Stimulated activated naive CD8-positive, alpha-beta T cell treated with anti-CD3 and anti-CD28 coated beads, Interleukin-15, Interleukin-2, amounts not matched to agents 100 ng/mL and 50 ng/mL, for 24 hours (primary cell): Measurements from ENCODE around the gene LKAAEAR1.

Experiments used
- H3K27ac Mint-ChIP-seq: one replicate; pipeline ENCODE4 v1.8.0; 2021; ENCODE audit warnings: mild to moderate bottlenecking, mixed read lengths
- H3K27me3 Mint-ChIP-seq: one replicate; pipeline ENCODE4 v1.8.0; 2021; ENCODE audit warnings: mixed read lengths
- H3K36me3 Mint-ChIP-seq: one replicate; pipeline ENCODE4 v1.8.0; 2021; ENCODE audit warnings: low read depth, mixed read lengths
- H3K4me1 Mint-ChIP-seq: one replicate; pipeline ENCODE4 v1.8.0; 2021; ENCODE audit warnings: low read depth, mixed read lengths
- H3K4me3 Mint-ChIP-seq: one replicate; pipeline ENCODE4 v1.8.0; 2021; ENCODE audit warnings: mild to moderate bottlenecking, mixed read lengths
- H3K9me3 Mint-ChIP-seq: one replicate; pipeline ENCODE4 v1.8.0; 2021; ENCODE audit warnings: mixed read lengths

The LKAAEAR1 gene

DNA sequence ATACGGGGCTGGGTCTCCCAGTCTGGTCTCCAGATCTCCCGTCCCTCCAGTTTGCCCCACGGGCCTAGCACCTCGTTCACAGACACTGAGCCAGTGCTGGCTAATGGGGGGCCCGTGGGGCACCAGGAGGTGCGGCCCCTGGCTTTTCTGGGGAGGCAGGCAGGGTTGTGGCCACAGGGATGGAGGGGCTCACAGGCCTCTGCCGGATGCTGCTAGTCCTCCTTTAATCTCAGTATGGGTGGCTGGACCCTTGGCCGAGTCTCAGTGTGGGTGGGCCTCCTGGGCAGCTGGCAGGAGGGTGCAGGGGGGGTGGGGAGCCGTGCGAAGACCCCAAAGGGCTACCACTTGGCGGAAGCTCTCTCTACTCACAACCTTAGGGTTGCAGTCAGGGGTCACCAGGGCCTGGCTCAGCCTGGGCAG, 33.2 kb downstream of the LKAAEAR1 start:
- Mint-ChIP-seq H3K27me3 (peaks cover 28% of the 10 kb centered on the region), H3K36me3 (no peaks in the 10 kb centered on the region), H3K9me3 (no peaks in the 10 kb centered on the region), H3K4me1 (peaks cover 7% of the 10 kb centered on the region), H3K4me3 (no peak overlapping the region), H3K27ac (no peak overlapping the region)

DNA sequence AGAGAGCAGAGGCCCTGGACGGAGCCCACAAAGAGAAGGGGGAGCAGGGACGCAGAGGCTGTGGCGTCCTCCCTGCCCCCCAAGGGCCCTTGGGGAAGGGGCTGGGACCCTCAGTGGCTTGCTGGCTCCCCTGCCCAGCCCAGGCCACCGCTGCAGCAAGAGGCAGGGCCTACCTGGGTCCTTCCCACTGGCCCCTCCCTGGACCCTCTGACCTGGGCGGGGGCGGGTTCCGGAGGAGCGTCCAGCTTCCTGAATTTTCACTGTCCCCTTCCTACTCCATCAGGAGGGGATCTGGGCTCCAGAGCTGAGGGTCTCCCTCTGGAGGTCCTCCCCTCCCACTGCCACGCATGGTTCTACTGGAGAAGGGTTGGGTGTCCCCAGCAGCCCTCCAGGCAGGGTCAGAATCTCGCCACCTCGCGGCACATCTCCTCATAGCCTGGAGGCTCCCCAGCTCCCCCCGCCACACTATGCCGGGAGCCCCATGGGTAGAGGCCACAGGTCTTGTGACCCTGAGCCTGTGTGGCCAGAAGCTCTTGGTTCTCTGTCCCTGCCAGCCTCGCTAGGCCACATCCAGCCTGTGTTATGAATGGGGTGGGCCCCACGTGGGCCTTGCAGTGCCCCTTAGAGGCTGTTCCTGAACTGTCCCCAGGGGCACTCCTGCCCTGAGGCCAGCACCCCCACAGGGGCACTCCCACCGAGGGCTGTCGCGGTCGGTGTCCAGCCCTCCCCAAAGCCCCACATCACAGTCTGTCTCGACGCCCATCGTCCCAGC, 33.8 kb downstream of the LKAAEAR1 start:
- no peaks in the 10 kb centered on the region for H3K9me3 Mint-ChIP-seq
- H3K4me3 Mint-ChIP-seq = no peak overlapping the region
- no peaks in the 10 kb centered on the region for H3K36me3 Mint-ChIP-seq
- H3K4me1 Mint-ChIP-seq = peaks cover 11% of the 10 kb centered on the region
- H3K27me3 Mint-ChIP-seq = peaks cover 29% of the 10 kb centered on the region
- no peak overlapping the region for H3K27ac Mint-ChIP-seq

DNA sequence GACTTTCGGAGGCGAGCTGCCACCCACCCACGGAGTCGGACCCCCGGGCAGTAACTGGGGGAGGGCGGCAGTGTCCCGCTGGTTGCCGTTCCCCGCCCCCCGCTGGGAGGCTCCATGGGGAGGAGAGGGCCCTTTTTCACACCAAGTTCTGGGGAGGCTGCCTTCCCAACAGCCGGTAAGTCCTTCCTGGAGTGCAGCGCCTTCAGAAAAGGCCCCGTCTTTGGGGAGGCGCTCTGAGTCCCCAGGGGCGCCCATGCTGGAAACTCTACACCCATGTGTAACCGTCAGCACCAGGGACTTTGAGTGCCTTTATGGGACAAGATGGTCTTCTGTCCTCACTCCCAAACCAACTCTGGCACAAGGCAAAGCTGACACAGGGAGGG, 34.3 kb downstream of the LKAAEAR1 start:
- no peaks in the 10 kb centered on the region for H3K36me3 Mint-ChIP-seq
- peaks cover 29% of the 10 kb centered on the region for H3K27me3 Mint-ChIP-seq
- no peak overlapping the region for H3K4me3 Mint-ChIP-seq
- H3K9me3 Mint-ChIP-seq = no peaks in the 10 kb centered on the region
- no peak overlapping the region for H3K27ac Mint-ChIP-seq
- H3K4me1 Mint-ChIP-seq = peaks cover 11% of the 10 kb centered on the region

DNA sequence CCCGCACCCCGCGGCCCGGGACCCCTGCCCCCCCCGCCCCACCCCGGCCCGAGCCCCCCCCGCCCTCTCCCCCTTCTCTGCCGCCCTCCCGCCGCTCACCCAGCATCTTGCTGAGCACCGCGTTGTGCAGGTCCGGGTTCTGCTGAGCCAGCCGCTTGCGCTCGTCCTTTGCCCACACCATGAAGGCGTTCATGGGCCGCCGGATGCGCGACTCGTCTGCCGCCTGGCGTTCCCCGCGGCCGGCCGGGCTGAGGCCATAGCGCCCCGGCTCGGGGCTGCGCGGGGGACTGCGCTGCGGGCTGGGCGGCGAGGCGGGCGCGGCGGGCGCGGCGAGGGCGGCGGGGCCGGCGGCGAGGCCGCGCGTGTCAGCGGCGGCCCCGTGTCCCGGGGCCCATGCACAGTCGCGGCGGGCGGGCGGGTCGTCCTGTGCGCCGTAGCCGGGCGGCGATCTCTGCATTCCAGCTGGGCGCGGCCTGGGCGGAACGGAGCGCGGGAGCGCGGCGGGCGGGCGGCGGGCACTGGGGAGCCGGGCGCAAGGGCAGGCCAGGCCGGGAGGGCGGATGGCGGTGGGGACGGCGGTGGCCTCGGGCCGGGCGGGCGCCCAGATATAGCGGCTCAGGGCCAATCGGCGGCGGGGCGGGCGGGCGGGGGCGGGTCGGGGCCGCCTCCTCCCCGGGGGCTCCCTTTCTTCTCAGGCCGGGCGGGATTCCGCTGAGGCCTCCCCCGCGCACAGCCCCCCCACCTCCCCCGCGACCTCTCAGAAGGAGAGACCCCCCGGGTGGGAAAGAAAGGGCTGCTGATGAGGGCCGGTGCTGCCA, 34.9 kb downstream of the LKAAEAR1 start, which contains the start of gene SOX18:
TSS of gene SOX18 (minus strand) at position 580 of the 818 bp plus-strand sequence. CDS start at position 457, 123 bp downstream.
- Mint-ChIP-seq H3K27me3 (peaks cover 29% of the 10 kb centered on the region), H3K4me1 (peaks cover 11% of the 10 kb centered on the region), H3K9me3 (no peaks in the 10 kb centered on the region), H3K36me3 (no peaks in the 10 kb centered on the region), H3K27ac (no peak within 1 kb of the TSS), H3K4me3 (no peak within 1 kb of the TSS)

DNA sequence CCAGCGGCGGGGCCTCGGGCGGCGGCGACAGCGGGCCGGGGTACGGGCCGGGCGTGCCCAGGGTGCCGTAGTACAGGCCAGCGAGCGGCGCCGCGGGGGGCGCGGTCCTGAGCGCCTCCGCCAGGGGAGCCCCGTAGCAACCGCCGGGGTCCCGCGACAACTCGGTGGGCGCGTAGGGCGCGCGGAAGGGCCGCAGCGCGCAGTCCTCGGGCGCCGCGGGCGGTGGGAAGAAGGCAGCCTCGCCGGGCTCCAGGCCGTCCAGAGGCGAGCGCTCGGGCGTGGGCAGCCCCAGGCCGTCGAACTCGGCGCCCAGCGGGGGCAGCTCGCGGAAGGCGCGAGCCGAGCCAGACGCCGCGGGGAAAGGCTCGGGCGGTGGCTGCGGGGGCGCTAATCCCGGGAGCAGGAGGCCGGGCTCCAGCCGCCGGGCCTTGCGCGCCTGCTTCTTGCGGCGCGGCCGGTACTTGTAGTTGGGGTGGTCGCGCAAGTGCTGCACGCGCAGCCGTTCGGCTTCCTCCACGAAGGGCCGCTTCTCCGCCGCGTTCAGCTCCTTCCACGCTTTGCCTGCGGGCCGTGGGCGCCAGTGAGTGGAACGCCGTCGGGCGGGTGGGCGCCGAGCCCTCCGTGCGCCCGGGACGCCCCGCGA, 35.7 kb downstream of the LKAAEAR1 start:
- Mint-ChIP-seq H3K27me3 (peaks cover 29% of the 10 kb centered on the region), H3K4me1 (peaks cover 11% of the 10 kb centered on the region), H3K9me3 (no peaks in the 10 kb centered on the region), H3K4me3 (no peak overlapping the region), H3K27ac (no peak overlapping the region), H3K36me3 (no peaks in the 10 kb centered on the region)

DNA sequence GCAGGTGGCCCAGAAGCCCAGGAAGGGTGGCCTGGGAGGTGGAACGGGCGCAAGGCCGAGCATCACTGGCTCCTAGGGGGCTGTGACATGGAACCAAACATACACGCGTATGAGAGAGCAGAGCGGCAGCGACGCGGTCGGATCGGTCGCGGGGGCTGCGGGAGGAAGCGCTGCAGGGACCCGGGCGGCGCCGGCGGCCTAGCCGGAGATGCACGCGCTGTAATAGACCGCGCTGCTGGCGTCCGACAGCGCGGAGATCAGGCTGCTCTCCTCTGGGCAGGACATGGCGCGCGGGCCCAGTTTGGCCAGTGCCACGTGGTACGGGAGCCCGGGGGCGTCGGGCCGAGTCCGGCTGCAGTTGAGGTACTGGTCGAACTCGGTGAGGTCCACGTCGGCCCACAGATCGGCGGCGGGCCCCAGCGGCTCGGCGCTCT, 36.2 kb downstream of the LKAAEAR1 start:
- Mint-ChIP-seq H3K4me3 (no peak overlapping the region), H3K9me3 (no peaks in the 10 kb centered on the region), H3K36me3 (no peaks in the 10 kb centered on the region), H3K27ac (no peak overlapping the region), H3K27me3 (peaks cover 29% of the 10 kb centered on the region), H3K4me1 (peaks cover 11% of the 10 kb centered on the region)

DNA sequence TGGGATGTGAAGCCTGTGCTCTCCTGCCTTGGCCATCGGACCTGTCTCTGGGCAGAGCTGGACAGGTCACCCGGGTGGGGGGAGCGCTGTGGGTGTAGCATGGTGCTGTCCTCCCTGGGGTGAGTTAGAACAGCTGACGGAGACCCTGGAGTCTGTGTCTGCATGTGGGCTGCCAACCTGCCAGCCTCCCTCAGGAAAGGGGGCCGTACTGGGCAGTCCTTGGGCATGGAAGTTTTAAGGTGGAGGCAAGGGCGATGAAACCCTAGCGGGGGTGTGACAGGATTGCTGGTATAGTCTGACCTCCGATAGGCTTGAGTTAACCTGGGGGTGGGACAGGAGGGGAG, 37.2 kb downstream of the LKAAEAR1 start:
- H3K4me3 Mint-ChIP-seq = no peak overlapping the region
- H3K27me3 Mint-ChIP-seq = peaks cover 29% of the 10 kb centered on the region
- peaks cover 11% of the 10 kb centered on the region for H3K4me1 Mint-ChIP-seq
- H3K27ac Mint-ChIP-seq = no peak overlapping the region
- no peaks in the 10 kb centered on the region for H3K9me3 Mint-ChIP-seq
- no peaks in the 10 kb centered on the region for H3K36me3 Mint-ChIP-seq

DNA sequence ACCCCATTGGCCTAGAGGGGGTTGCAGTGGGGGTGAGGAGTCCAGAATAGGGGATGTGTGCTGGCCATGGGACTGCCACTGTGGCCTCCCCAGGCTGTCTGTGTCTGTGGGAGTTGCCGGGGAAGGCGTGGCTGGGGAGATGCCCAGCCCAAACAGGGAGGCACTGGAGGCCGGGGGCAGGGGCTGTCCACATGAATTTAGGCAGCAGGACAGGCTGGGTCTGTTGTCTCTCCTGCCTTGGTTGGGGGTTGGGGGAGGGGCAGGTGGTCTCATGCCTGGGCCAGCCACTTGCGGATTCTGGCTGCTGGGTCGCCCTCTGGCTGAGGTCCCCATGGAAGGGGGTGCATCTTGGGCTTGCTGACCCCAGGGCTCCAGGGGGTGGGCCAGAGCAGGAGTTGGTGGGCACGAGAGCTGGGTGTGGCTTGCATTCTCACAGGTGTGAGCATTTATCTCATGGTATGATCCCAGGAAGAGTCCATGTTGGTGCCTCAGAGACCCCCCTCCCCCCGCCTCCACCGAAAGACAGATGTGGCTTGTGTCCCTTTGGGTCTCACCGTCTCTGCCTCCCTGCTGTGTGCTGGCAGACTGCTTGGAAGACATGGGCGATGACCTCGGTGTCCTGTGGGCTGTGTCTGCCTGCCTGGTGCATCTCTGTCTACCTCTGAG, 38.7 kb downstream of the LKAAEAR1 start:
- Mint-ChIP-seq H3K4me3 (no peak overlapping the region), H3K27ac (no peak overlapping the region), H3K27me3 (peaks cover 17% of the 10 kb centered on the region), H3K9me3 (no peaks in the 10 kb centered on the region), H3K4me1 (peaks cover 18% of the 10 kb centered on the region), H3K36me3 (no peaks in the 10 kb centered on the region)

DNA sequence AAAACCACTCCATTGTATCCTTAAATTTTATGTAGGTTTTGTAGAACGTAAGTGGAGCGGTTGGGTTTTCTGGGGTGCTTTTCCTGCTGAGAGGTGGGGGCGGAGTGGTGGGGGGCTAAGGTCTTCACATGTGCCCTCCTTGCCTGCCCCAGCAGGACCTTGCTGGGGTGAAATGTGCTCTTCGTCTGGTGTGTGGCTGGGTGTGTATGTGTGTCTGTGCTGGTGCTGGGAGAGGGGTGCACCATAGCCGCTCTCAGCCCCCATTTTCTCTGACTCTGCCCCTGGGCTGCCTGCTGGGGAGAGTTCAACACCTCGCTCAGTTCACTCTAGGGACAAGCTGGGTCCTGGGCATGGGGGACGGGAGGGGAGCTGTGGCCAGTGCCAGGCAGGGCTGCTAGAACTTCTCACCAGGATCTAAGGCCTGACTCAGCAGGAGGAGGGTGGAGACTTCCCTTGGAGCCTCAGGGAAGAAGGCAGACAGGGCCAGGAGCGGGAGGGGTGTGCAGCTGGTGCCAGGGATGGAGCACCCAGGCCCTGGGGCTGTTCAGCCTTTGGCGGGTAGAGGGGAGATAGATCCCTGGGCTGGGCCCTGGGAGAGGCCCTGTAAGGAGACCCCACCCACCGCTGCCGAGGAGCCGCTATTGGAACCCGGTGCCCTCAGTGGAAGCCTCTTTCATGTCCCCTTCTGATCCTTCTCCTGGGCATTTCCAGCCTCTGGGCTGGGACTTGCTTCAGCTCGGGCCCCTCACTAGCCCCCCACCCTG, 39.5 kb downstream of the LKAAEAR1 start:
- H3K27me3 Mint-ChIP-seq = peaks cover 16% of the 10 kb centered on the region
- H3K4me3 Mint-ChIP-seq = no peak overlapping the region
- H3K27ac Mint-ChIP-seq = no peak overlapping the region

DNA sequence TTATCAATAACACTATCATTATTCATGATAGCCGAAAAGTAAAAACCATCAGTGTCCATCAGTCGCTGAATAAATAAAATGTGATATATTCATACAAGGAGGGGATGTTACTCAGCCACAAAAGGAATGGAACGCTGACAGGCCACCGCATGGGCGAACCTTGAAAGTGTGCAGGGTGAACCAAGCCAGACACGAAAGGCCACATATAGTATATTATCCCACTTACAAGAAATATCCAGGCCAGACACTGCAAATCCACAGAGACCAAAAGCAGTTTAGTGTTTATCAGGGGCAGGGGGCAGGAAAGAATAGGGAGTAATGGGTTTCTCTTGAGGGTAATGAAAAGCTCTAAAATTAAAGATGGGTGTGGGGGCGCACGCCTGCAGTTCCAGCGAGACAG, 40.4 kb downstream of the LKAAEAR1 start:
- H3K4me3 Mint-ChIP-seq = no peak overlapping the region
- peaks cover 30% of the 10 kb centered on the region for H3K4me1 Mint-ChIP-seq
- H3K27ac Mint-ChIP-seq = peak overlapping the region; percentile 31
- no peaks in the 10 kb centered on the region for H3K9me3 Mint-ChIP-seq
- no peaks in the 10 kb centered on the region for H3K36me3 Mint-ChIP-seq
- H3K27me3 Mint-ChIP-seq = peaks cover 16% of the 10 kb centered on the region

More for the DNA sequence above, 39.5 kb downstream of the LKAAEAR1 start:
- Mint-ChIP-seq H3K36me3 (no peaks in the 10 kb centered on the region), H3K9me3 (no peaks in the 10 kb centered on the region), H3K4me1 (peaks cover 27% of the 10 kb centered on the region)

DNA sequence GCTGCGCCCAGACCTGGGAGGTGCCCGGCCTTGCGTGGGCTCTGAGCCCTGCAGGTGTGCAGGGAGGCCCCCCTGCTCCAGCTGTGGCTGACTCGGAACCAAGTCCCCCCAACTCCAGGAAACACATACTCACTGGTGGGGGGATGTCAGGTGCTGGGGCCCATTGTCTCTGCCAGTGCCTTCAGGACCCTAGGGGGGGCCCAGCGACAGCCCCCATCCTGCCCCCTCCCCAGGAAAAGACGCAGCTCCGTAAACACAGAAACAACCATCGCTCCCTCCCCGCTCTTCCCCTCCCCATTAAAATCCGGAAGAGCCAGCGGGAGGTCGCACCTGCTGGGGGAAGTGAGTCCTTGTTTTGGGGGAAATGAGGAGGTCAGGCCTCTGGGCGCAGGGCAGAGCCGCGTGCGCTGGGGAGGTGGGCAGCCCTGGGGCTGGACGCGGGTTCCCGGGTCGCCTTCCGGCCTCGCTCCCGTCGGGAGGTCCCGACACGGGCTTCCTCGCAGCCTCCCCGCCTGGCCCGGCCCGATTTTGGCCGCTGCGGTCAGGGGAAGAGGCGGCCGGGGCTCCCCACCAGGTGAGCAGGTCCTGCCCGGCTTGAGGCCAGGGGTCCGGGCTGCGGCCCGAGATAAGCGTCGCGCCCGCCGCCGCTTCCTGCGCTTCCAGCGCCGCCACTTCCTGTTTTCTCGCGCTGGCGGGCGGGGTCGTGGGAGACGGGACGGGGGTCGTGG, 42.0 kb downstream of the LKAAEAR1 start:
- no peaks in the 10 kb centered on the region for H3K9me3 Mint-ChIP-seq
- H3K4me3 Mint-ChIP-seq = peak overlapping the region; percentile 79
- H3K27me3 Mint-ChIP-seq = peaks cover 13% of the 10 kb centered on the region
- H3K36me3 Mint-ChIP-seq = no peaks in the 10 kb centered on the region
- H3K4me1 Mint-ChIP-seq = peaks cover 37% of the 10 kb centered on the region
- peak overlapping the region; percentile 85 for H3K27ac Mint-ChIP-seq

DNA sequence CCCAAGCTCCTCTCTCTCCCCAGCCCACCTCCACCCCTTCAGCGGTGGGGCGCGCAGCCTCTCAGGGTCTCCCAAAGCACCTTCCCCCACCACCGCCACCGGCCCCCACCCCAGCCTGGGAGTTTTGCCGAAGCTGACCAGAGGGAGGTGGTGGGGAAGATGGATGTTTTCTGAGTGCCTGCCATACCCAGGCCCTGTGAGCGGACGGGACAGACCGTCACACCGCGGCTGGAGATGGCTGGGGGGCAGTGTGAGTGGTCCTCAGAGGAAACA, 42.5 kb downstream of the LKAAEAR1 start:
- Mint-ChIP-seq H3K27me3 (peaks cover 8% of the 10 kb centered on the region), H3K27ac (peak overlapping the region; percentile 85)

DNA sequence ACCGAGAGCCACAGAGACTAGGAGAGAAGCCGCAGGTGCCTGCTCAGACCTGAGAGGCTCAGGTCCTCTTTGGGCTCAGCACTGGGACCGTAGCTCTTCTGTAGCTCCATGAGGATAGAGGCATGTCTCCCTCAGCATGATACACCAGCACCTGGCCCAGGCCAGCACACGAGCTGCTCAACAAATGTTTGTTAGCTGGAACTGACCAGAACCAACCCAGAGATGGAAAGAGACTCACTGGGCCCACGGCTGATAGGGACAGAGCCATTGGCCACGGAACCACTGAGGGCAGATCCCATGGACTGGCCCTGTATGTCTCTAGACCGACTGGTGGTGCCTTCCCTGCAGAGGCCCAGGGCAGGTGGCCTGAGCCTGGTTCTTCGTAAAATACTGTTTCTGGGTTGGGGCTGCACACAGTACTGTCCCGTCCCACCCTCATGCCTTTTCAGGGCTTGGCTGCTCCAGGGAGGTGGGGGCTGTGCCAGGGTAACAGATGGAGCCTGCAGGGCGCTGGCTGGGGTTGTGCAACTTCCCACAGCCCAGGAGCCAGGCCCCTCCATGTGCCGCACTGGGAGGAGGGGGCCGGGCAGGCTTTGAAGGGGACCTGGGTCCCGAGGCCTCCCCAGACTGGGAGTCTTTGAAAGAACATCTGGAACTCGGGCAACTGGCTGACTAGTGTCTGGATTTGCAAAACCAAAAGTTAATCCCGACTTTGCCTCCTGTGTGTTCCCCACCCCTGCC, 43.0 kb downstream of the LKAAEAR1 start:
- Mint-ChIP-seq H3K4me3 (peak overlapping the region; percentile 79), H3K27me3 (peaks cover 2% of the 10 kb centered on the region), H3K4me1 (peaks cover 41% of the 10 kb centered on the region), H3K36me3 (no peaks in the 10 kb centered on the region), H3K9me3 (no peaks in the 10 kb centered on the region), H3K27ac (no peak overlapping the region)

More for the DNA sequence above, 42.5 kb downstream of the LKAAEAR1 start:
- peak overlapping the region; percentile 79 for H3K4me3 Mint-ChIP-seq
- no peaks in the 10 kb centered on the region for H3K36me3 Mint-ChIP-seq
- peaks cover 41% of the 10 kb centered on the region for H3K4me1 Mint-ChIP-seq
- H3K9me3 Mint-ChIP-seq = no peaks in the 10 kb centered on the region
